ENCODE data around the gene LIPE.

- TF ChIP-seq CTCF (IDR thresholded peaks at IDR 0.05) = no peak
- peak in 1 of 4 donors; percentile 16 for TF ChIP-seq POLR2AphosphoS5 (IDR thresholded peaks at IDR 0.05)
- no peak for TF ChIP-seq EP300 (IDR thresholded peaks at IDR 0.05)
Measured at GRCh38 chr19:42421591-42422031, 5.6 kb downstream of the LIPE start.
